ENCODE data around the gene PCYT2. TPM values are rescaled to one million over a fixed set of nuclear protein-coding genes. Genes with fewer than 3 reads are reported as not detected.

The PCYT2 gene
- total and polyA plus RNA-seq, 9 of the 15 experiments (the other 6 are each of a cell fraction or from before 2014, with no cell fraction given) = 0.92 to 134 (median 82.5) TPM

GRCh38 chr17:81867170-81867990, 43.8 kb downstream of the PCYT2 start (continued):
- TF ChIP-seq HOXB6 (CRISPR knock-in tag; IDR thresholded peaks at IDR 0.05; ENCODE audit: borderline replicate concordance) (no peak), ZNF717 (CRISPR knock-in tag; IDR thresholded peaks at IDR 0.05) (peak; percentile 84; the same call in 1 of the 2 replicates), ZFP1 (CRISPR knock-in tag; IDR thresholded peaks at IDR 0.05) (no peak), STAT6 (CRISPR knock-in tag; IDR thresholded peaks at IDR 0.05) (no peak), ARID4B (CRISPR knock-in tag; IDR thresholded peaks at IDR 0.05) (no peak), L3MBTL2 (IDR thresholded peaks at IDR 0.05) (no peak), MTA3 (IDR thresholded peaks at IDR 0.05; ENCODE audit: borderline replicate concordance) (no peak), ZNF655 (CRISPR knock-in tag; IDR thresholded peaks at IDR 0.05) (peak; percentile 64; the same call in 1 of the 2 replicates), TRIM28 (IDR thresholded peaks at IDR 0.05) (no peak), ZNF436 (CRISPR knock-in tag; IDR thresholded peaks at IDR 0.05) (peak; percentile 71; the same call in 1 of the 2 replicates), FOXJ2 (tag; IDR thresholded peaks at IDR 0.05) (no peak), MIER1 (IDR thresholded peaks at IDR 0.05; ENCODE audit: low read depth) (no peak), ILK (tag; IDR thresholded peaks at IDR 0.05; ENCODE audit: borderline replicate concordance, low read depth) (no peak), ZNF140 (CRISPR knock-in tag; IDR thresholded peaks at IDR 0.05) (no peak), ZNF347 (CRISPR knock-in tag; IDR thresholded peaks at IDR 0.05; ENCODE audit: low read depth) (no peak), ETS1 (conservative IDR thresholded peaks at IDR 0.05; ENCODE audit: control insufficient read depth, low read depth, low read length) (no peak), CBX1 (IDR thresholded peaks at IDR 0.05; ENCODE audit: low read depth) (no peak; the same call in none of the 2 replicates), ZKSCAN8 (CRISPR knock-in tag; IDR thresholded peaks at IDR 0.05) (no peak)
